Measurements from ENCODE around the gene ARHGAP10. TPM values are rescaled to one million over a fixed set of nuclear protein-coding genes. Genes with fewer than 3 reads are reported as not detected.

The ARHGAP10 gene
- total and polyA plus RNA-seq, 2 donors from 2014 or later: 13.4 to 20.3 TPM

GRCh38 chr4:147739239-147739823 lies 7.4 kb downstream of the ARHGAP10 start:
- DNase-seq (no peak), FAIRE-seq (no peak)
- H3K4me1 ChIP-seq (ENCODE audit: control insufficient read depth in 2 of 3, insufficient read depth in 2 of 3, low read depth in 1 of 3, low read length in 3 of 3): peaks cover 3 to 4% (median 4%) of the 10 kb centered on the region in 3 donors
- TF ChIP-seq CTCF (IDR thresholded peaks at IDR 0.05; ENCODE audit: borderline replicate concordance, extremely low read depth, insufficient read depth): no peak
- H3K36me3 ChIP-seq (ENCODE audit: control insufficient read depth in 2 of 3, insufficient read depth in 3 of 3, low read length in 3 of 3): no peaks in the 10 kb centered on the region
- no peak overlapping the region for H3K27ac ChIP-seq (ENCODE audit: low read depth in 2 of 2, low read length in 2 of 2)
- no peak overlapping the region for H3K4me3 ChIP-seq (ENCODE audit: low read length in 3 of 3)
- intact Hi-C loops (cut with DNase I): no loop called here
- H3K9me3 ChIP-seq (ENCODE audit: control insufficient read depth in 2 of 3, insufficient read depth in 1 of 3, low read length in 3 of 3): no peaks in the 10 kb centered on the region
- no peak overlapping the region for H3K9ac ChIP-seq (ENCODE audit: low read length in 3 of 3)
- H3K27me3 ChIP-seq (ENCODE audit: control insufficient read depth, insufficient read depth, low read length): no peaks in the 10 kb centered on the region

- no peak for TF ChIP-seq CTCF (IDR thresholded peaks at IDR 0.05; ENCODE audit: borderline replicate concordance, extremely low read depth, insufficient read depth)
- no peak overlapping the region for H3K27ac ChIP-seq (ENCODE audit: low read depth in 2 of 2, low read length in 2 of 2)
- DNase-seq (no peak), FAIRE-seq (no peak)
- no peak overlapping the region for H3K4me3 ChIP-seq (ENCODE audit: low read length in 3 of 3)
- H3K4me1 ChIP-seq (ENCODE audit: control insufficient read depth in 2 of 3, insufficient read depth in 2 of 3, low read depth in 1 of 3, low read length in 3 of 3): peaks cover 1 to 4% (median 3%) of the 10 kb centered on the region in 3 donors
- H3K9me3 ChIP-seq (ENCODE audit: control insufficient read depth in 2 of 3, insufficient read depth in 1 of 3, low read length in 3 of 3): no peaks in the 10 kb centered on the region
- no peaks in the 10 kb centered on the region for H3K27me3 ChIP-seq (ENCODE audit: control insufficient read depth, insufficient read depth, low read length)
- no peak overlapping the region for H3K9ac ChIP-seq (ENCODE audit: low read length in 3 of 3)
- intact Hi-C loops (cut with DNase I): no loop called here
- H3K36me3 ChIP-seq (ENCODE audit: control insufficient read depth in 2 of 3, insufficient read depth in 3 of 3, low read length in 3 of 3): no peaks in the 10 kb centered on the region
Measured at GRCh38 chr4:147740176-147740575, 8.3 kb downstream of the ARHGAP10 start.

- Histone ChIP-seq H3K36me3 (ENCODE audit: control insufficient read depth in 2 of 3, insufficient read depth in 3 of 3, low read length in 3 of 3) (no peaks in the 10 kb centered on the region), H3K4me3 (ENCODE audit: low read length in 3 of 3) (no peak overlapping the region), H3K9me3 (ENCODE audit: control insufficient read depth in 2 of 3, insufficient read depth in 1 of 3, low read length in 3 of 3) (no peaks in the 10 kb centered on the region), H3K4me1 (ENCODE audit: control insufficient read depth in 2 of 3, insufficient read depth in 2 of 3, low read depth in 1 of 3, low read length in 3 of 3) (no peaks in the 10 kb centered on the region), H3K27ac (ENCODE audit: low read depth in 2 of 2, low read length in 2 of 2) (no peak overlapping the region), H3K27me3 (ENCODE audit: control insufficient read depth, insufficient read depth, low read length) (no peaks in the 10 kb centered on the region), H3K9ac (ENCODE audit: low read length in 3 of 3) (no peak overlapping the region)
- DNase-seq (no peak), FAIRE-seq (no peak)
- intact Hi-C loops (cut with DNase I): no loop called here
- no peak for TF ChIP-seq CTCF (IDR thresholded peaks at IDR 0.05; ENCODE audit: borderline replicate concordance, extremely low read depth, insufficient read depth)
Measured at GRCh38 chr4:147741190-147741788, 9.4 kb downstream of the ARHGAP10 start.

All from kidney (tissue), 14 donors.